HEK293 (cell line): Measurements from ENCODE around the gene CDH5.

Source experiments
- CTCF ChIA-PET: fragments of 350-600 bp; formaldehyde crosslinking; extraction: SDS; loops from one replicate; lab custom pipeline; 2021; ENCODE audit warnings: antibody characterized with exemption; lab: Yijun Ruan, JAX
- POLR2A ChIA-PET: fragments of 300-600 bp; formaldehyde crosslinking; extraction: SDS; loops from one replicate; lab custom pipeline; 2020; ENCODE audit warnings: antibody characterized with exemption, inconsistent platforms; lab: Yijun Ruan, JAX
- H3K27ac ChIP-seq: fragments of 200-500 bp; sonication (Bioruptor generic); 2 replicates; pipeline ENCODE4 v1.5.1; 2014; ENCODE audit warnings: low read depth, low read length, control low read depth, inconsistent platforms; ENCODE audit errors: extremely low read depth
- H3K36me3 ChIP-seq, 2 experiments: fragments of 200-500 bp in 1 of 2; sonication (Bioruptor generic) in 1 of 2; 1 replicate in 1 of 2; 2 replicates in 1 of 2; pipeline ENCODE4 v1.5.1; 2014 to 2017; ENCODE audit warnings: inconsistent platforms in 2 of 2, low read length in 2 of 2; ENCODE audit not compliant: control insufficient read depth in 2 of 2, insufficient read depth in 1 of 2
- H3K4me1 ChIP-seq: fragments of 200-500 bp; sonication (Bioruptor generic); 2 replicates; pipeline ENCODE4 v1.5.1; 2014; ENCODE audit warnings: mild to moderate bottlenecking, low read length, inconsistent platforms; ENCODE audit not compliant: control insufficient read depth, insufficient read depth
- H3K4me3 ChIP-seq: 2 replicates; pipeline ENCODE4 v1.5.1; 2011; ENCODE audit warnings: low read depth, mild to moderate bottlenecking, control low read depth, low read length, moderate library complexity
- H3K9me3 ChIP-seq: fragments of 200-500 bp; sonication (Bioruptor generic); 2 replicates; pipeline ENCODE4 v1.5.1; 2014; ENCODE audit warnings: low read depth, low read length, inconsistent platforms; ENCODE audit not compliant: control insufficient read depth, insufficient read depth
- AEBP2 ChIP-seq: fragments of 450-650 bp; formaldehyde crosslinking; IDR thresholded peaks from 2 replicates; pipeline ENCODE4 v1.5.1; 2016; ENCODE audit warnings: missing biosample characterization, missing genetic modification characterization, borderline replicate concordance
- BCL11B ChIP-seq: fragments of 450-650 bp; formaldehyde crosslinking; IDR thresholded peaks from 2 replicates; pipeline ENCODE4 v1.5.1; 2016; ENCODE audit warnings: low read depth, missing biosample characterization, missing genetic modification characterization
- GLIS1 ChIP-seq: fragments of 450-650 bp; formaldehyde crosslinking; IDR thresholded peaks from 2 replicates; pipeline ENCODE4 v1.5.1; 2016; ENCODE audit warnings: missing biosample characterization, missing genetic modification characterization
- KLF8 ChIP-seq: fragments of 450-650 bp; formaldehyde crosslinking; IDR thresholded peaks from 2 replicates; pipeline ENCODE4 v1.5.1; 2016; ENCODE audit warnings: missing biosample characterization, missing genetic modification characterization
- ZBTB6 ChIP-seq: fragments of 450-650 bp; formaldehyde crosslinking; IDR thresholded peaks from 2 replicates; pipeline ENCODE4 v1.5.1; 2017; ENCODE audit warnings: missing biosample characterization, missing genetic modification characterization
- ZFHX2 ChIP-seq: fragments of 450-650 bp; formaldehyde crosslinking; conservative IDR thresholded peaks from 2 replicates; pipeline ENCODE4 v1.5.1; 2016; ENCODE audit warnings: missing biosample characterization, missing genetic modification characterization
- ZNF157 ChIP-seq: fragments of 450-650 bp; formaldehyde crosslinking; IDR thresholded peaks from 2 replicates; pipeline ENCODE4 v1.5.1; 2016; ENCODE audit warnings: missing biosample characterization, missing genetic modification characterization
- ZNF211 ChIP-seq: fragments of 450-650 bp; formaldehyde crosslinking; IDR thresholded peaks from 2 replicates; pipeline ENCODE4 v1.5.1; 2016; ENCODE audit warnings: low read depth, missing biosample characterization, missing genetic modification characterization
- ZNF280C ChIP-seq: fragments of 450-650 bp; formaldehyde crosslinking; IDR thresholded peaks from 2 replicates; pipeline ENCODE4 v1.5.1; 2016; ENCODE audit warnings: missing biosample characterization, missing genetic modification characterization
- ZNF280D ChIP-seq: fragments of 450-650 bp; formaldehyde crosslinking; IDR thresholded peaks from 2 replicates; pipeline ENCODE4 v1.5.1; 2016; ENCODE audit warnings: missing biosample characterization, missing genetic modification characterization
- ZNF350 ChIP-seq: fragments of 450-650 bp; formaldehyde crosslinking; IDR thresholded peaks from 2 replicates; pipeline ENCODE4 v1.5.0; 2017; ENCODE audit warnings: missing biosample characterization, mild to moderate bottlenecking, missing genetic modification characterization
- ZNF692 ChIP-seq: fragments of 450-650 bp; formaldehyde crosslinking; IDR thresholded peaks from 2 replicates; pipeline ENCODE4 v1.5.1; 2016; ENCODE audit warnings: missing biosample characterization, missing genetic modification characterization
- ZSCAN18 ChIP-seq: fragments of 450-650 bp; formaldehyde crosslinking; IDR thresholded peaks from 2 replicates; pipeline ENCODE4 v1.5.1; 2016; ENCODE audit warnings: missing biosample characterization, missing genetic modification characterization

CDH5 gene

GRCh38 chr16:66441586-66442375 lies 75.3 kb downstream of the CDH5 start:
- ChIA-PET CTCF (interaction anchor here (0.6 to 1.0 kb wide), 2 partner anchors 36 kb away, joined by 3 read pairs; no protein-coding TSS in a partner anchor), POLR2A (no interaction called here)

More at GRCh38 chr16:66441586-66442375, 75.3 kb downstream of the CDH5 start:
- TF ChIP-seq ZNF280D (tag by site-specific recombination) (no peak), ZNF280C (tag by site-specific recombination) (no peak), ZNF350 (no peak), ZNF157 (tag by site-specific recombination) (no peak), ZNF211 (tag by site-specific recombination) (no peak), ZBTB6 (tag by site-specific recombination) (no peak), ZNF692 (no peak), AEBP2 (tag by site-specific recombination) (no peak), ZFHX2 (tag by site-specific recombination) (no peak), KLF8 (tag by site-specific recombination) (no peak), GLIS1 (tag by site-specific recombination) (no peak), BCL11B (tag by site-specific recombination) (no peak), ZSCAN18 (tag by site-specific recombination) (no peak)
- Histone ChIP-seq H3K4me3 (no peak overlapping the region), H3K9me3 (no peaks in the 10 kb centered on the region), H3K4me1 (no peaks in the 10 kb centered on the region), H3K36me3 (no peaks in the 10 kb centered on the region), H3K27ac (no peak overlapping the region)
